CD14-positive monocyte (primary cell): ENCODE data around the gene RLBP1. TPM values are rescaled to one million over a fixed set of nuclear protein-coding genes. Genes with fewer than 3 reads are reported as not detected.

Experiments
- DNase-seq, 3 donors: peaks; one replicate each; pipeline ENCODE4 v3.0.0-alpha.2; 2011 to 2022
- H2AFZ ChIP-seq: 2 replicates; pipeline ENCODE4 v1.6.0; 2012; ENCODE audit warnings: mild to moderate bottlenecking, low read depth, low read length, inconsistent platforms; ENCODE audit not compliant: insufficient read depth, poor library complexity, severe bottlenecking
- H3K27ac ChIP-seq, 2 donors: 1 replicate in 1 of 2; 2 replicates in 1 of 2; pipeline ENCODE4 v1.5.1; 2012 to 2013; ENCODE audit warnings: low read length in 2 of 2, control low read depth in 1 of 2, inconsistent platforms in 1 of 2, low read depth in 1 of 2, mild to moderate bottlenecking in 1 of 2
- H3K27me3 ChIP-seq, 2 donors: one replicate each; pipeline versions ENCODE4 v1.6.0 to v1.6.1; 2011 to 2013; ENCODE audit warnings: low read length in 2 of 2; ENCODE audit not compliant: control insufficient read depth in 2 of 2, insufficient read depth in 2 of 2
- H3K36me3 ChIP-seq, 2 donors: replicated peaks in 1 of 2; 1 replicate in 1 of 2; 2 replicates in 1 of 2; pipeline versions ENCODE4 v1.5.1 to v1.6.1; 2012 to 2013; ENCODE audit warnings: low read length in 2 of 2, control low read depth in 1 of 2, inconsistent platforms in 1 of 2, mild to moderate bottlenecking in 1 of 2; ENCODE audit not compliant: insufficient read depth in 2 of 2, control insufficient read depth in 1 of 2
- H3K4me1 ChIP-seq, 2 donors: 1 replicate in 1 of 2; 2 replicates in 1 of 2; pipeline versions ENCODE4 v1.5.1 to v1.6.1; 2012 to 2013; ENCODE audit warnings: low read length in 2 of 2, control low read depth in 1 of 2, inconsistent platforms in 1 of 2, mild to moderate bottlenecking in 1 of 2, moderate library complexity in 1 of 2; ENCODE audit not compliant: insufficient read depth in 2 of 2, control insufficient read depth in 1 of 2
- H3K4me2 ChIP-seq: replicated peaks from 2 replicates; pipeline ENCODE3; 2012; ENCODE audit warnings: low read length, moderate library complexity, mild to moderate bottlenecking; ENCODE audit not compliant: poor library complexity, severe bottlenecking; ENCODE audit errors: extremely low read depth
- H3K4me3 ChIP-seq, 3 experiments: fragments of 200-600 bp in 1 of 3; sonication (generic) in 1 of 3; replicated peaks in 1 of 3; 1 replicate in 2 of 3; 2 replicates in 1 of 3; pipeline ENCODE4 v1.5.1; 2011 to 2013; ENCODE audit warnings: low read length in 3 of 3, mild to moderate bottlenecking in 3 of 3, control low read depth in 2 of 3, low read depth in 2 of 3, inconsistent platforms in 1 of 3, moderate library complexity in 1 of 3
- H3K79me2 ChIP-seq: 2 replicates; pipeline ENCODE4 v1.6.0; 2012; ENCODE audit warnings: mild to moderate bottlenecking, control low read depth, inconsistent platforms, low read length, moderate library complexity; ENCODE audit not compliant: insufficient read depth
- H3K9ac ChIP-seq: 2 replicates; pipeline ENCODE4 v1.6.0; 2017; ENCODE audit warnings: low read length, mild to moderate bottlenecking; ENCODE audit not compliant: insufficient read depth, poor library complexity, severe bottlenecking
- H3K9me3 ChIP-seq, 2 donors: replicated peaks in 1 of 2; 1 replicate in 1 of 2; 2 replicates in 1 of 2; pipeline versions ENCODE4 v1.5.1 to v1.6.1; 2012 to 2013; ENCODE audit warnings: low read length in 2 of 2, control low read depth in 1 of 2; ENCODE audit not compliant: control insufficient read depth in 1 of 2, insufficient read depth in 1 of 2
- H4K20me1 ChIP-seq: 2 replicates; pipeline ENCODE4 v1.6.0; 2012; ENCODE audit warnings: mild to moderate bottlenecking, low read length, control low read depth, moderate library complexity; ENCODE audit not compliant: insufficient read depth
- H3K27ac Mint-ChIP-seq, 7 donors: one replicate each; pipeline ENCODE4 v1.8.0; 2020; ENCODE audit warnings: mild to moderate bottlenecking in 7 of 7, mixed read lengths in 7 of 7, moderate library complexity in 6 of 7, inconsistent platforms in 2 of 7
- H3K27me3 Mint-ChIP-seq, 3 donors: one replicate each; pipeline ENCODE4 v1.8.0; 2021 to 2022; ENCODE audit warnings: low read depth in 3 of 3, mild to moderate bottlenecking in 3 of 3, mixed read lengths in 3 of 3, moderate library complexity in 3 of 3, inconsistent platforms in 1 of 3
- H3K36me3 Mint-ChIP-seq, 2 donors: one replicate each; pipeline ENCODE4 v1.8.0; 2020; ENCODE audit warnings: mixed read lengths in 2 of 2, inconsistent platforms in 1 of 2, mild to moderate bottlenecking in 1 of 2
- H3K4me1 Mint-ChIP-seq: one replicate; pipeline ENCODE4 v1.8.0; 2020; ENCODE audit warnings: mild to moderate bottlenecking, mixed read lengths
- H3K4me3 Mint-ChIP-seq, 2 donors: one replicate each; pipeline ENCODE4 v1.8.0; 2020; ENCODE audit warnings: mild to moderate bottlenecking in 2 of 2, mixed read lengths in 2 of 2, moderate library complexity in 1 of 2
- H3K9me3 Mint-ChIP-seq, 7 donors: one replicate each; pipeline ENCODE4 v1.8.0; 2020 to 2022; ENCODE audit warnings: mixed read lengths in 7 of 7, mild to moderate bottlenecking in 6 of 7, moderate library complexity in 6 of 7, inconsistent platforms in 2 of 7
- CTCF ChIP-seq: fragments of 200-600 bp; IDR thresholded peaks from one replicate; pipeline ENCODE4 v1.8.0; 2022; ENCODE audit warnings: antibody characterized with exemption, mild to moderate bottlenecking
- WGBS: methylation state at CpG from one replicate; pipeline ENCODE4 v1.1.5; 2013; ENCODE audit warnings: missing lambda C conversion rate; ENCODE audit not compliant: insufficient coverage; 5-methylcytosine and 5-hydroxymethylcytosine counted together
- intact Hi-C, 2 donors: fragments of 100-400 bp; cut with micrococcal nuclease; formaldehyde crosslinking; loops; one replicate each; pipeline versions ENCODE4 v1.15.0 to v1.15.1; 2023
- polyA plus RNA-seq, 3 donors: library from polyadenylated mRNA; depleted of rRNA in 1 of 3; unstranded in 2 of 3; stranded (reverse) in 1 of 3; fragments of 300-500 nt in 2 of 3; fragments of >200 nt in 1 of 3; fragmentation: Illumina TruSeq in 2 of 3; gene quantifications; 1 replicate in 2 of 3; 2 replicates in 1 of 3; pipeline ENCODE4 v1.2.3, GENCODE V29; 2012 to 2021

The RLBP1 gene
- polyA plus RNA-seq, 3 donors, result not detected

- Histone ChIP-seq H4K20me1 (no peaks in the 10 kb centered on the region), H3K4me2 (no peak overlapping the region), H3K9me3 (no peaks in the 10 kb centered on the region), H3K9ac (no peak overlapping the region), H2AFZ (no peak overlapping the region), H3K36me3 (no peaks in the 10 kb centered on the region), H3K27me3 (no peaks in the 10 kb centered on the region), H3K4me3 (no peak overlapping the region), H3K4me1 (no peaks in the 10 kb centered on the region), H3K79me2 (no peaks in the 10 kb centered on the region), H3K27ac (no peak overlapping the region)
- no peaks in the 10 kb centered on the region for H3K9me3 Mint-ChIP-seq
- no peak overlapping the region for H3K27ac Mint-ChIP-seq
- no peak for TF ChIP-seq CTCF
- DNase-seq, result no peak
- 97% methylated on average over 3 of the region's 6 CpGs for WGBS
- peaks cover 2 to 6% (median 5%) of the 10 kb centered on the region in 3 donors for H3K27me3 Mint-ChIP-seq
- no peaks in the 10 kb centered on the region for H3K36me3 Mint-ChIP-seq
- intact Hi-C loops, result no loop called here
- no peaks in the 10 kb centered on the region for H3K4me1 Mint-ChIP-seq
- H3K4me3 Mint-ChIP-seq, result no peak overlapping the region
These were observed 3.5 kb downstream of the RLBP1 start for GRCh38 chr15:89217686-89218376.

GRCh38 chr15:89217031-89217430, 4.3 kb downstream of the RLBP1 start:
- Histone ChIP-seq H3K27me3 (no peaks in the 10 kb centered on the region), H3K9ac (no peak overlapping the region), H3K4me3 (no peak overlapping the region), H3K36me3 (no peaks in the 10 kb centered on the region), H3K9me3 (no peaks in the 10 kb centered on the region), H2AFZ (no peak overlapping the region), H3K4me2 (no peak overlapping the region), H3K4me1 (no peaks in the 10 kb centered on the region), H4K20me1 (no peaks in the 10 kb centered on the region), H3K79me2 (no peaks in the 10 kb centered on the region), H3K27ac (no peak overlapping the region)
- Mint-ChIP-seq H3K4me3 (no peak overlapping the region), H3K27ac (no peak overlapping the region), H3K9me3 (no peaks in the 10 kb centered on the region), H3K36me3 (no peaks in the 10 kb centered on the region), H3K4me1 (no peaks in the 10 kb centered on the region), H3K27me3 (peaks cover 2 to 6% (median 2%) of the 10 kb centered on the region in 3 donors)
- intact Hi-C loops, result no loop called here
- DNase-seq, result no peak
- 96% methylated on average over 15 of the region's 20 CpGs for WGBS
- no peak for TF ChIP-seq CTCF
